Measurements from ENCODE around the gene R3HDM1. TPM values are rescaled to one million over a fixed set of nuclear protein-coding genes. Genes with fewer than 3 reads are reported as not detected.

R3HDM1 gene
- total RNA-seq, 1 donor from 2014 or later: 21.2 TPM

DNA sequence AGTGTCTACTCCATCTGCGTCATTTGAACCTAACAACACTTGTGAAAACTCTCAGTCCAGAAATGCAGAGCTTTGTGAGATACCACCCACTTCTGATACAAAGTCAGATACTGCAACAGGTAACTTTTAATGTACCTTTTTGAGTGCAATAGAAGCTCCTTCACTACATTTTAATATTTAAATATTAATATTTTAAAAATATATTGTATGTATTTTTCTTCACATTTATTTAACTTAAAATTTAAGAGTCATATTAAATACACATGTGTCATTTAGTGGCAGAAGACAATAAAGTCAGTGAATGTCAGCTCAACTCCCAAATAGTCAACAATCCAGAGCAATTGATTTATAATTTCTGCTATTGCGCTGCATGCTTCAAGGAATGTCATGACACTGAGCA lies 224.3 kb downstream of the R3HDM1 start:
- DNase-seq (ENCODE audit: low spot score): no peak
- intact Hi-C loops (cut with DNase I): no loop called here

DNA sequence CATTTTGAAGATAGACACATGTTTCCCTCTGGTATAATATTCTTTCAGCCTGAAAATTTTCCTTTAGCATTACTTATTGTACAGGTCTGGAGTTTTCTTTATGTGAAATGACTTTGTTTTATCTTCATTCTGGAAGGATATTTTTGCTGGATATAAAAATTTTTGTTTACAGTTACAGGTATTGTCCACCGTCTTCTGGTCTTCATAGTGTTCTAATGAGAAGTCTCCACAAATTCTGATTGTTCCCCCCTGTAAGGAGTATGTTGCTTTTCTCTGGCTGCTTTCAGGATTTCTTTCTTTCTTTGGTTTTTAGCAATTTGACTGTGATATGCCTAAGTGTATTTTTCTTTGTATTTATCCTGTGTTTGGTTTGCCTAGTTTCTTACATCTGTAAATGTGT lies 225.4 kb downstream of the R3HDM1 start:
- intact Hi-C loops (cut with DNase I): no loop called here
- no peak for DNase-seq (ENCODE audit: low spot score)

DNA sequence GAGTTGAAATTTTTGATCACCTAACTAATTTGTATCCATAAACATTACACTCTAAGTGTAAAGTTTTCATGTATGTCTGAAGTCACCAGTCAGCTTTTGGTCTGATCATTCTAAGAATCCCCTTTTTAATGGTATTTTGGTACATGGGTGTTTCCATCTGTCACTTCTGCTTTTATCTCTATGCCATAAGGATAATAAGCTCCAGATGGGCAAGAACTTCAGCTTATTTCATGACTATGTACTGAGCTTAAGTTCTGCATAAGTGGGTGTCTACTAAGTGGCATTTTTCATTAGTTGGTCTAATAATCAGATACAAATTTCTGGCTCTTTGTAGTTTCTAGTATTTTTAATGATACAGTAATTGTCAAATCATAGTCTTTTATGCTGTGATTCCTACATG lies 230.7 kb downstream of the R3HDM1 start:
- intact Hi-C loops (cut with DNase I): no loop called here
- DNase-seq (ENCODE audit: low spot score): no peak

DNA sequence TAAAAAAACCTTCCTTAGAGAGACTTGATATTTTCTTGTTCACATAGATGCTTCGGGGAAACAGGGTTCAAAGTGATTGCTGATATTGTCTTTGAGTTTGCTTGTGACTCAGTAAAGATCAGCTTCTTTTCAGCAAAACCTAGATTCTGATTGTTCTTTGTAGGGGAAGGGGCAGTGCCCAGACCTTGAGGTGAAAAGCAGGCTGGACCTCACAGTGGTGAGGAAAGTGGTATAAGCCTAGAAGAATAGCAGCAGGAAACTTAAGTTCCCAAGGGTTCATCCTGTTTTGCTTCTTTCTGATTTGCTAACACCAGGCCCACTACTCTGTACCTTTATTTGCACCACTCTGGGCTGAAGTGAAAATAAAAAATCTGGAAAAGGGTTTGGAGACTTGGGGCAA lies 231.2 kb downstream of the R3HDM1 start:
- intact Hi-C loops (cut with DNase I): no loop called here
- no peak for DNase-seq (ENCODE audit: low spot score)

DNA sequence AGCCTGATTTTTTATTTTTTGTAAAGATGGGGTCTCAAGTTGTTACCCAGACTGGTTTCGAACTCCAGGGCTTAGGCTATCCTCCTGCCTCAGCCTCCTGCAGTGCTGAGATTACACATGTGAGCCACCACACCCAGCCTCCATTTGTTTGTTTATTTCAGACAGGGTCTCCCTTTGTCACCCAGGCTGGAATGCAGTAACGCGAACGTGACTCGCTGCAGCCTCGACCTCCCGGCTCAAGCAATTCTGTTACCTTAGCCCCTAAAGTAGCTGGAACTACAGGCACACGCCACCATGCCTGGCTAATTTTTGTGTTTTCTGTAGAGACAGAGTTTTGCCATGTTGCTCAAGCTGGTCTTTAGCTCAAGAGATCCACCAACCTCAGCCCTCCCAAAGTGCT lies 237.6 kb downstream of the R3HDM1 start:
- no peak for DNase-seq (ENCODE audit: low spot score)
- intact Hi-C loops (cut with DNase I): no loop called here

DNA sequence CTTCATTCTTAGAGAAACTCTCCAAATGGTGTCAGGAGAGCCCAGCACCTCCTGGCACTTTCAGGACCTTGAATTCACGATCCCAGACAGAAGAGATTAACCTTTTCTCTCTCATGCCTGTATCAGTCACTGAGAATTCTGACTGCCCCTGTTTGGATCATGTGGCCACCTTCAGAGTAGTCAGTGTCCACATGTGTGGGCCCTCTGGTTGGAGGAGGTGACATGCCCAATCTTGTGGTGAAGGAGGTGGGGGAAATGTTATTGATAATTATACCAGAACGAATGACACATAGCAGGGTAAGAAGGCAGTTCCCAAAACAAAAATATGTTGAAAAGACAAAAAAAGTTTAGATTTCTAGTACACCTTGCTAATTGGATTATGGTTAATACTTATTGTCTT lies 242.0 kb downstream of the R3HDM1 start:
- DNase-seq (ENCODE audit: low spot score): no peak

DNA sequence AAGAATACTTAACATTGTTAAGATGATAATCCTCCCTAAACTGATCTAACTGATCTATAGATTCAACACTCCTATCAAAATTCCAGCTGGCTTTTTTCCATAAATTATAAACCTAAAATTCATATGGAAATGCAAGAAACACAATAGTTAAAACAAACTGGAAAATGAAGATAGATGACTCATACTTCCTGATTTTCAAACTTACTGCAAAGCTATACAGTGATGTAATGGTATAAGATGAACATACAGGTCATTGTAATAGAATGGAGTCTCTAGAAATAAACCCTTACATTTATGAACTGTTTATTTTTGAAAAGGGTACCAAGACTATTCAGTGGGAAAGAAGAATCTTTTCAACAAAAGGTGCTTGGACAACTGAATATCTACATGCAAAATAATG lies 242.6 kb downstream of the R3HDM1 start:
- intact Hi-C loops (cut with DNase I): no loop called here
- no peak for DNase-seq (ENCODE audit: low spot score)

More for the DNA sequence above, 242.0 kb downstream of the R3HDM1 start:
- intact Hi-C loops (cut with DNase I): no loop called here

Small RNA genes lying within 50 kb of the gene (microRNA-seq; reads per million reads assigned to microRNA genes)
- 48.0 reads per million, percentile 48 among the genes with 10 or more reads in this experiment for gene MIR128-1

Other genes with a start within 250 kb of the R3HDM1 start
- 1.4 TPM for gene ZRANB3, start 266 bp upstream of the R3HDM1 start, total RNA-seq
- gene UBXN4, start 210.4 kb downstream of the R3HDM1 start, total RNA-seq: 65.6 TPM

All from cardiac septum (tissue), 1 donor.